SH-SY5Y (cell line): ENCODE data around the gene RIC3.

ENCODE experiments used
- GATA2 ChIP-seq: IDR thresholded peaks from 2 replicates; pipeline ENCODE4 v1.6.1; 2011; ENCODE audit warnings: mild to moderate bottlenecking, low read depth, low read length
- GATA3 ChIP-seq: IDR thresholded peaks from 2 replicates; pipeline ENCODE4 v1.6.1; 2011; ENCODE audit warnings: low read depth, mild to moderate bottlenecking, low read length, moderate library complexity

RIC3 gene

DNA sequence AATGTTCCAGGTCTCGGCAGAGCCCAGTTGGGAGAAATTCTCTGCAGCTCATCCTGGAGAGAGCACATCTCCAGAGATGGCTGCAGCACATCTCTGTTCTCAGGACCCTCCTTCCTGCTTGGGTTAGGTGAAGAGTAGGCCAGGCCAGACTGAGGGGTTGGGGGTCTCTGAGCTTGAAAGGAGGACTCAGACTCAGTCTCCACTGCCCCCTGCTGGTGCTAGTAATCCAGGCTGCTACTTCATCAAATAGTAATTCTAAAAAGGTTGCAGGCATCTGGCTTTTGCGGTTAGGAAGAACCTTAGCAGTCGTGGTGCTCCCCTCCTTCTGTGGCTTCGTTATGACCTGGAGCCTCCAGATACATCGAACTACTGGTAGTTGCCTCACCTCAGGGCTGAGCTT is 78.1 kb downstream of the RIC3 start:
- TF ChIP-seq GATA2, result no peak
- no peak for TF ChIP-seq GATA3

DNA sequence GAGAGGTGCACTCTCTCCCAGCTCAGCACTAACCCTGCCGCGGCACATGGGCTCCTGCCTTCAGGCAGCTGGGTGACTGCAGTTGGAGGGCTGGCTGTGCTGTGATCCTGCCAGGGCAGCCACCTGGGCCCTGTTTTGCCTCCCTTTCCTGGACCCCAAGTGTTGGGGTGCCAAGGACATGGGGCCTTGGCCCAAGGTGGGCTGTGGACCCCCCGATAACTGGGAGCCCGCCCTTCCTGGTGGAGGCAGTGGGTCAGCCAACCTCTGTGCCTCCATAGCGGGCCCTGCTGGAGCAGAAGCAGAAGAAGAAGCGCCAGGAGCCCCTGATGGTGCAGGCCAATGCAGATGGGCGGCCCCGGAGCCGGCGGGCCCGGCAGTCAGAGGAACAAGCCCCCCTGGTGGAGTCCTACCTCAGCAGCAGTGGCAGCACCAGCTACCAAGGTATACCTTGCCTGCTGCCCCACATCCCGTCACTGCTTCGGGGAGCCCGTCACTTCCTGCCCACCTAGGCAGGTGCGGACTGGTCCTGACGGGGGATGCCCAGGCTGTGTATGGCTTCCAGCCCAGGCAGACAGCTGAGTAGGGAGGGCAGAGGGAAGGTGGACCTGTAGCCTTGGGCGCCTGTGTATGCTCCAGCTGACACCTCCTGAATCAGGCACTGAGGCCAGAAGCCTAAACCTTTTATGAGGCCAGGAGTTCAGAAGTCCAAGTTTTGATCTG is 78.9 kb downstream of the RIC3 start:
- TF ChIP-seq GATA2 (no peak), GATA3 (no peak)

DNA sequence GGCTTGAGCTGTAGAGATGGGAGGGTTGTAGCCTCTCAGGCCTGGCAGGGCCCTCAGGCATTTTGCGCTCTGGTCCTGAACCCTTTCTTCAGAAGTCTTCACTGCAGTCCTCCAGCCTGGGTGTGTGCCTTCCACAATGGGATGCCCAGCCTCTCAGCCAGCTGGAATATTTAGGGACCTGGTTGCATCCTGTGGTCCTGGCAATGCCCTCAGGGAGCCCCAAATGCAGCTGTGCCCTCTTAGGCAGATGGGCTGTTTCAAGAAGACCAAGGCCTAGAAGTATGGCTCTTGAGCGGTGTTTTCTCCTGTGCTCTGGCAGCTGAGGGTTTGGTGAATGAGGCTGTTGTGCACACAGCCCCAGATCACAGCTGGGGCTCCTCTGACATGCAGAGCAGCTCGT is 81.1 kb downstream of the RIC3 start:
- TF ChIP-seq GATA3 (no peak), GATA2 (no peak)

DNA sequence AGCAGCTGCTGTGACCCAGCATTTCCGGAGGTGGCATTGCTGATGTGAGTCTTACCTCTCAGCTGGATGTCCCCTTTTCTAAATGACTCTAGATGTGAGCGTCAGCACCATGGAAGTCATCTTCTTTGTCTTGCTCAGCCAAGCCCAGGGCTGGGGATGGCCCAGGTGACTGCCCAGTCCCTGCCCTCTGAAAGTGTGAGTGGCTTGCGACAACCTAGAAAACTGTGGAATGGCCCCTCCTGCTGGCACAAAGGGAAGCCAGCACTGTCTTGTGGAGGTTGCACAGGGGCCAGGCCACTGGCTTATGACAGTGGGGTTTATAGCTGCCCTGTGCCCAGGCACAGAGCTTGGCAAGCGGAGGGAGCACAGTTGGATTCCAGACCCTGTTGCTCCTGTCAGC is 81.6 kb downstream of the RIC3 start:
- TF ChIP-seq GATA3 (no peak), GATA2 (no peak)

DNA sequence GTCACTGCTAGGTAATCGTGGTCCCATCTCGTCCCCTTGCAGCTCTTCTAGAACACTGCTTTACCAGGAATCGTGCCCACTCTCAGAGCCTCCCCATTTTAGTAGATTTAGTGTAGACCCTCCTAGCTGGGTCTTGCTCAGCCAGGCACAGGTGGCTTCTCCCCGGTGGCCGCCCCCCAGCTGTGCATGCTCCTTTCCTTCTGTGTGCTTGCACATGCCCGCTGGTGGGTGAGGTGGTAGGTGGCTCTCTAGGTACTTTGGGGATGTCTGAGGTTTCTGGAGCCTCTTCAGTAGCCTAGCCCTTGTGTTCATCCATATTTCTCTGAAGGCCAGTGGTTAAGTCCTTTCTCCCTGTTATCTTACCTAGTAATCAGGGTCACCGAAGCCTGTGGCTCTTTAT is 82.3 kb downstream of the RIC3 start:
- TF ChIP-seq GATA2 (no peak), GATA3 (no peak)

DNA sequence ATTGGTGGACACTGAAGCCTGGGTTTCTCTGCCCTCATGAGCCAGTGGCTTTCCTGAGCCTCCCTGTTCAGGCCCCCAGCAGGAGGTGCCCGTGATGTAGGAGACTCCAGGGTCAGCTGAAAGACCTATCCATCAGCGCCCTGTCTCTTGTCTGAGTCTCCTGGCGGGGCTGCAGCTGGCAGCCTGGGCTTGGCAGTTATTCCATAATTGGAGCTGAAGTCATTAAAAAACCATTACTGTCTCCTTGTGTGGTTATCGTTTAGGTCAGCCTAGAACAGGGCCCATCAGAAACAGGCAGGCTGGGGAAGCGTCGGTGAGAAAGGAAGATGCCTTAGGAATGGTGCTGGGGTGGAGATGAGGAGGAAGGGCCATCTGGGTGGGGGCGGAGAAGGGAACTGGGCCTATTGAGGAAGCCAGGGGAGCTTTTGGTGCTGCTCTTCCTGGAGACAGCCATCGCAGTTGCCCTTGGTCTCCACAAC is 82.8 kb downstream of the RIC3 start:
- TF ChIP-seq GATA3 (no peak), GATA2 (peak; percentile 42; the same call in 1 of the 2 replicates)

DNA sequence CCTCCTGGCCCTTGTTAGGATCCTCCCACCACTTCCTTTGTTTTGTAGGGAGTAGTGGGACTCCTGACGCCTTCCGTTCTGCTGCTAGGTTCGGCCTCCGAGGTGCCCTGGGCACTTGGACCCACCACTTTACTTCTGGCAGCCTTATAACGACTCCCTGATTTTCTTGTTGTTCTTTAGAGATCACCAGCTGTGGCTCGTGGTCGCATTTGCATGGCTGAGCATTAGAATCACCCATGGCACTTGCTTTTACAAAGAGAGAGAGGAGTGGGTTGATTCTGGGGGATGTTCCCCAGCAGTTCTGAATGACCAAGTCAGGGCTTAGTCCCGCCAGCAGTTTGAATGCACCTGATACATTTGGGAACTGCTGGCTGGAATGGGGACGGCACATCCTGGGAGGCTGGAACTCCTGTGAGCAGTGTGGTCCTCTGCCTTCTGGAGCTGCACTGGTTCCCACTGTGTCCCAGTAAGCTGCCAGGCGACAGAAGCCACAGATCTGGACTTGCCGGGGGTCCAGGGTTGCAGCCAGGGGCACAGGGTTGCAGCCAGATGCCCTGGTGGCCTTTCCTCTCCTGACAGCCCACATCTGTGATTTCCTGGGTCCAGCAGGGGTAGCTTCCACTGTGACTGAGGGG is 83.7 kb downstream of the RIC3 start:
- TF ChIP-seq GATA2 (no peak), GATA3 (no peak)

DNA sequence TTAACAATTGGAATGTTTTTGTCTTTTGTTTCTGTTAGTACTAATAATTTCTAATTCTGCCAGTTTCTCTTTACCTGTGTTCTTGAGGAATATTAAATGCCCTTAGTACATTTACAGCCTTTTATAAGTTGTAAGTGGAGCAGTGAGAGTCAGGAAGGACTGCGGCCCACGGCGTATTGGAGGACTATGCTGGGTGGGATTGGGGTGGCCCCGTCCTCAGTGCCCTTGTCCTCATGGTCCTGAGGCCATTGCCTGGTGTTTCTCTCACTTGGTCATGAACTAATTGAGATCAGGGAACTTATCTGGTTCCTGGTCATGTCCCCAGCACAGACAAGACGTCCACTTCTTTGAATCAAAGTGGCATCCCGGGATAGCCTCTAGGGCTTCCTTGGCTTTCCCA is 84.5 kb downstream of the RIC3 start:
- TF ChIP-seq GATA2, result no peak

DNA sequence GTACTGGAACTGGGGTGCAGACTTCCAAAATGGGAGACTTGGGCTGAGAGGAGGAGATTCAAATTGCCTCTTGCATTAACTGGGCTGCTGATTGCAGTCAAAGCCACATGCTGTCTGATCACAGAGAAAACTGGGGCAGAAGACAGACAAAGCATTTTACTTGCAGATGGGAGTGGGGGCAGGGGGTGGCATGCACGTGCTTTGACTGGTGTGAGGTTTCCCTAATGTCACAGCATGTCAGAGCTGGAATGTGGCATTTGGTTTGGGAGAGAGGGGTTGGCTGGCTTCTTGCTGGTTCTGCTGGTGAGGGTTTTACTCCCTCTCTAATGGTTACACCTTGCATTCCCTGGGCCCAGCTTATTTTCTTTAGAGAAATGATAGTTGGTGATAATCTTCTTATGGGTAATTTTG is 84.9 kb downstream of the RIC3 start:
- no peak for TF ChIP-seq GATA3
- no peak for TF ChIP-seq GATA2

DNA sequence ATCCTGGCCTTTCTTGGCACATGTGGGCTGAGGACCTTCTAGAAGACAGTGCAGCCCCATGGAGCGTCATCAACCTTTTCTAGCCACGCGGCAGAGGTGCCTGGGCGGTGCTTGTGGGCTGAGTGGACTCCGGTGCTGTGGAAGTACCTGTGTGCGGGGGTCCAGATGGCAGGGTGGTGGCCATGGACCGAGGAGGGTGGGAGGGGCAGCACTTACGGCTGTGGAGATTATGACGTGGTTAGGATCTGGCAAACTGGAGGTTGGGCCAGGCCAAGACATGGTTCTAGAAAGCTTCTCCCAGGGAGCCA is 85.8 kb downstream of the RIC3 start:
- TF ChIP-seq GATA3 (no peak), GATA2 (no peak)

DNA sequence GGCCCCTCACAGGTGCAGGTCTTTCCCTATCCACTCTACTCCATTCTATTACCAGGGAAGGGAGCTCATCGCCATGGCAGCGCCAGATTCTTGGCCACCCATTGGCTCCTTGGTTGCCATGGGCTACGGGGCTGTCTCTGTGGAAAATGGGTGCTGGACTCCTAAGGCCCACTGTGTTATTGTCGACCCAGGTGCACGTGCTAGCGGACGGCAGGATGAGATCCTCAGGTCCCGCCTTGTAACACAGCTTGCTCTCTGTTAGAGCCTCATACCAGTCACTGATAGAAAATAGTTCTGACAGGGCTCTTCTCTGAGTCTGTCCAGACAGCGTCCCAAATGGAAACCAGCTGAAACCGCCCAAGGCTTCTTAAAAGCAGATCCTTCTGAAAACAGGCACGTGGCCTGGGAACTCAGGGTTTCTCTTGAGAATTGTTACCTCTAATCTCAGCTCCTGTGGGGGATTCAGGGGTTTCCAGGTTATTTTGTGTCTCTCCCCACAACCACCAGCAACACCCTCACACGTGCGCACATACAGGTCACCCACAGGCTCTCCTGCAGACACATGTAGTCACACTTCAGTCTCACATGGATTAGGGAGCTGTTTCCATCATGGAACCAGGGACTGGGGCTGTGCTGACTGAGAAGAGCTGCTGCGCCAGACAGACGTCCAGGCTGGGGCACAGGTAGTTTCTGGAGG is 86.3 kb downstream of the RIC3 start:
- no peak for TF ChIP-seq GATA3
- TF ChIP-seq GATA2, result no peak

DNA sequence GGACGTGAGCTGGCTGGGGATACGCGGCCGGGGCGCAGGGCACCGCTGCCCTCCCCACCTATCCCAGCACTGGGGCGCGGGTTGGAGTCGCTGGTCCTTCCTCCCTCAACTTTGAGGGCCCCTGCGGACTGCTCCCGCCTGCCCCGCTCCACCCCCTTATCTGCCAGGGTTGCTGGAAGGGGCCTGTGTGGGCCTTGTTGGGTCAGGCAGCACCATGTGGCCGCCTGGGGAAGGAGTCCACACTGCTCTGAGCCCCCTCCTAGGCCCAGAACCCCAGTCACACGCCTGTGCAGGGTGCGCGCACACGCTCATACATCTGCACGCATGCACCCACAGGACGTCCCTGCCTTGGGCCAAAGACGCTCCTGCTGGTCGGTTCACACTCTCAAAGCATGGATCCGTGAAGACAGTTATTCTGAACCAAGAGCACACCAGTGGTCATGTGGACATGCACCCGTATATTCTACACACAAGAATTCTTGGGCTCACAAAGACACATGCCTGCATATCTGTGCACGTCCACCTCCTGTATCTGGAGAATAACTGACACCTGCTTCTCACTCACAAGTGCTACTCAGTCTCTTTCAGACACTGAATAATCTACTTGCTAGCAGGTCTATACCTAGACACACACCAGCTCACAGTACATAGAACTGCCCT is 87.1 kb downstream of the RIC3 start:
- TF ChIP-seq GATA2 (no peak), GATA3 (no peak)

DNA sequence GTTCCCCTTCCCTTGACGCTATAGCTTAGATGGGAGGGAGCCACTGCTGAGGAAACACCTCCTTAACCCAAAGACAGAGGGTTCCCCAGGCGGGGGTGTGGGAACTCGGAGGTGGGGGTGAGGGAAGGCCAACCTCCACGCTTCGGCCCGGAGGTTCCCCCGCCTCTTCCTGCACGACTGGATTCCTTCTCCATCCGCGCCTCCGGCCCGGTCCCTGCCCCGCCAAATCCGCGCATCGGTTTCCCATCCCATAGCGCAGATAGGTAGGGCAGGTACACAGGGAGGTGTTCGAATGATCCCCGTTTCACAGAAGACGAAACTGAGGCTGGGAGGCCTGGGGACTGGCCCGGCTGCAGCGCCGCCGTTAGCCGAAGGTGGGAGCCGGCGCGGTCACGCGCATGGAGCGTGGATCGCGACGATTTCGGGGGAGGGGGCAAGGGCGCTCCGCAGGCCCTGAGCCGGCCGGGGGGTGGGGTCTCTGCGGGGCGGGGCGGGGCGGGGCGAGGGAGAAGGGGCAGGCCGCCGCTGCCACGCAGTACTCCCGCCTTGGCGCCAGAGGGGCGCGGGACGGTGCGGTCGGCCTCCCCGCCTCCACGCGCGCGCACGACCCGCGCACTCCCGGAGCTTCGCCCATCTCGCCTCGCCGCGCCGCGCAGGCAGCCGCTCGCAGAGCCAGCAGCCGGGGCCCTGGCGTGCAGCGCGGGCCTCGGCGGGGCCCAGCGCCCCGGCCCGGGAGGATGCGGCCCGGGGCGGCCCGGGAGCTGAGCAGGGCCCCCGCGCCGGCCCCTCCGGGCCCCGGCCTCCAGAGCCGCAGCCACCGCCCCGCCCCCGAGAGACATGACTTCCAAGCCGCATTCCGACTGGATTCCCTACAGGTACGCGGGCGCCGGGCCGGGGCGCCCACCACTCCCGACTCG is 87.9 kb downstream of the RIC3 start, which contains the start of gene TUB:
TSS of gene TUB (plus strand) at position 538 of the 917 bp plus-strand sequence. CDS start at position 838, 300 bp downstream.
- TF ChIP-seq GATA3 (no peak), GATA2 (no peak)
